NT2/D1 (cell line): ENCODE data around the gene PPARA.
A peak's percentile ranks its signal among the peaks of the same experiment; 100 is the strongest.
"Not testable (repeated sequence)": the region's sequence is repeated elsewhere in the genome, so short reads cannot be mapped to it uniquely, and the experiment has no call there.

Experiments used
- DNase-seq: peaks from one replicate; pipeline ENCODE4 v3.0.0-alpha.2; 2011; ENCODE audit warnings: low read depth, low spot score
- H3K27me3 ChIP-seq: 2 replicates; pipeline ENCODE4 v1.6.0; 2011; ENCODE audit warnings: mild to moderate bottlenecking; ENCODE audit not compliant: insufficient read length, insufficient read depth
- H3K36me3 ChIP-seq: 2 replicates; pipeline ENCODE4 v1.6.1; 2011; ENCODE audit warnings: mild to moderate bottlenecking, low read length, mixed read lengths; ENCODE audit not compliant: insufficient read depth, insufficient read length
- H3K4me1 ChIP-seq: 2 replicates; pipeline ENCODE4 v1.5.1; 2011; ENCODE audit not compliant: insufficient read depth, insufficient read length
- H3K4me3 ChIP-seq: 2 replicates; pipeline ENCODE4 v1.5.1; 2011; ENCODE audit warnings: low read depth; ENCODE audit not compliant: insufficient read length
- H3K9ac ChIP-seq: 2 replicates; pipeline ENCODE4 v1.6.0; 2011; ENCODE audit warnings: low read depth; ENCODE audit not compliant: insufficient read length
- H3K9me3 ChIP-seq: 2 replicates; pipeline ENCODE4 v1.5.1; 2011; ENCODE audit warnings: mild to moderate bottlenecking, low read length; ENCODE audit not compliant: insufficient read depth
- SUZ12 ChIP-seq: IDR thresholded peaks from 2 replicates; pipeline ENCODE4 v1.6.1; 2011; ENCODE audit not compliant: insufficient read length, insufficient read depth; ENCODE audit errors: extremely low read depth
- YY1 ChIP-seq: IDR thresholded peaks from 2 replicates; pipeline ENCODE4 v1.6.1; 2011; ENCODE audit not compliant: insufficient read length, insufficient read depth
- ZNF274 ChIP-seq: IDR thresholded peaks from 2 replicates; pipeline ENCODE4 v1.6.1; 2011; ENCODE audit warnings: mild to moderate bottlenecking, low read depth, low read length

Gene PPARA

DNA sequence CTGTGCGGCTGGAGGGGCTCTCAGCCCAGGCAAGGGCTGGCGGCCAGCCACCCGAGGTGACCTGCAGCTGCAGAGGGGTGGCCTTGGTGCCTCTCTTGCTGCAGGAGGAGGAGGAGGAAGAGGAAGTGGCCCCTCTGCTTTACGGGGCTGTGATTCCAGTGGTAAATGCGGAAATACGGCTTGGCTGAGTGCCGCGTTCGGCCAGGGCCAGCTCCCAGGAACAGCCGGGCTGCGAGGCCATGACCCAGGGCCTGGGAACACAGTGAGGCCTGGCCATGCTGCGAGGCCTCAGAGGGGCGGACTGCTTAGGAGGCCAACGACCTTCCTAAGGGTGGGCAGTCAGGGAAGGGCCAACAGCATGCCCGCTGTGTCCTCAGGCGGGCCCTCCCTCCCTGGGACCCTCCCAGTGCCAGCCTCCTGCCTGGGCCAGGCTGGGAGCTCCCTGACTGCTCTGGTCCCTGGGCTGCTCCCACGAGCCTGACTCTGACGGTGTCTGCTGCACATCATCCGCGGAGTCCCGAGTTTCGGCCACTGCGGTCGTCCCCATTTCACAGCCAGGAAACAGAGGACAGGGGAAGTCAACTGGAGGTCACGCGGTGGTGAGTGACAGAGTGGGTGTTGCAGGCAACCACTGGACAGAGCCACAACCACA, 20.8 kb upstream of the PPARA start:
- no peak overlapping the region for H3K4me3 ChIP-seq
- H3K9ac ChIP-seq, result peak overlapping the region; percentile 51
- H3K27me3 ChIP-seq, result no peaks in the 10 kb centered on the region
- no peaks in the 10 kb centered on the region for H3K9me3 ChIP-seq
- DNase-seq, result no peak
- peaks cover 2% of the 10 kb centered on the region for H3K4me1 ChIP-seq
- no peaks in the 10 kb centered on the region for H3K36me3 ChIP-seq
- TF ChIP-seq ZNF274, result no peak
- no peak for TF ChIP-seq SUZ12
- no peak for TF ChIP-seq YY1

DNA sequence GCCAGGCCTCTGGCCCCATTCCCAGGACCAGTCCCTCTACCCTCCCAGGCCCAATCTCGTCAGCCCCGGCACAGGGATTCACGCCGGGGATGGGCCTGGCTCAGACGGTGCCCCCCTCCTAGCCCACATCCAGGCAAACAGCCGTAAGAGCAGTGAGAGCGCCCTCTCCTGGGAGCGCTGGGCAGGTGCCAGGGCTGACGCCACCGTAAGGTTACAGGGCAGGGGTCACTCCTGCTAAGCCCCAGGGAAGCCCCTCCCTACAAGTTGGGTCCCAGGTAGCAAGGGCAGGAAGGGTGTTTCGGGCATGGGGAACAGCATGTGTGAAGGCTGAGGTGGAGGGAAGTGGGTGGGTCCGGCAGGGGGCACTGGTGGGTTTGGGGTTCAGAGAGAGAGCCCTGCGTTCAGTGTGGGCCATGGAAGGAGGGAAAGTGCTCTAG, 19.2 kb upstream of the PPARA start:
- H3K4me1 ChIP-seq, result peaks cover 2% of the 10 kb centered on the region
- no peak overlapping the region for H3K9ac ChIP-seq
- TF ChIP-seq YY1, result no peak
- TF ChIP-seq SUZ12, result no peak
- no peak for TF ChIP-seq ZNF274
- DNase-seq, result no peak
- H3K36me3 ChIP-seq, result no peaks in the 10 kb centered on the region
- H3K4me3 ChIP-seq, result no peak overlapping the region
- no peaks in the 10 kb centered on the region for H3K9me3 ChIP-seq
- no peaks in the 10 kb centered on the region for H3K27me3 ChIP-seq

DNA sequence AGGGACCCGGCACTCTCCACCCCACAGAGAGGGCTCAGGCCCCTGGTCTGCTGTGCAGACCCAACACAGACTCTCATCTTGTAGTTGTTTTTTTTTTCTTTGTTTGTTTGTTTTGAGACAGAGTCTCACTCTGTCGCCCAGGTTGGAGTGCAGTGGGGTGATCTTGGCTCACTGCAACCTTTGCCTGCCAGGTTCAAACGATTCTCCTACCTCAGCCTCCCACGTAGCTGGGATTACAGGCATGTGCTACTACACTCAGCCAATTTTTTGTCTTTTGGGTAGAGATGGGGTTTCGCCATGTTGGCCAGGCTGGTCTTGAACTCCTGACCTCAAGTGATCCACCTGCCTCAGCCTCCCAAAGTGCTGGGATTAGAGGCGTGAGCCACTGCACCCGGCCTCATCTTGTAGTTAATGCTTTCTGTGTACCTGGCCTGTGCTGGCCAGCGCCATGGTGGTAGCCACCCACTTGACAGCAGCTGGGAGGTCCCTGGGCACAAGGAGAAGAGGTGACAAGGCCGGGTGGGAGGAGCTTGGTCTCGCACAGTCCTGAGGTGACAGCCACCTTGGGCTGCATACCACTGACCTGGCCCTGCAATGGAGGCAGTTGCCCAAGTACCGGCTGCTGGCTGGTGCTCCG, 18.0 kb upstream of the PPARA start:
- DNase-seq, H3K4me3 ChIP-seq: not testable (repeated sequence)

DNA sequence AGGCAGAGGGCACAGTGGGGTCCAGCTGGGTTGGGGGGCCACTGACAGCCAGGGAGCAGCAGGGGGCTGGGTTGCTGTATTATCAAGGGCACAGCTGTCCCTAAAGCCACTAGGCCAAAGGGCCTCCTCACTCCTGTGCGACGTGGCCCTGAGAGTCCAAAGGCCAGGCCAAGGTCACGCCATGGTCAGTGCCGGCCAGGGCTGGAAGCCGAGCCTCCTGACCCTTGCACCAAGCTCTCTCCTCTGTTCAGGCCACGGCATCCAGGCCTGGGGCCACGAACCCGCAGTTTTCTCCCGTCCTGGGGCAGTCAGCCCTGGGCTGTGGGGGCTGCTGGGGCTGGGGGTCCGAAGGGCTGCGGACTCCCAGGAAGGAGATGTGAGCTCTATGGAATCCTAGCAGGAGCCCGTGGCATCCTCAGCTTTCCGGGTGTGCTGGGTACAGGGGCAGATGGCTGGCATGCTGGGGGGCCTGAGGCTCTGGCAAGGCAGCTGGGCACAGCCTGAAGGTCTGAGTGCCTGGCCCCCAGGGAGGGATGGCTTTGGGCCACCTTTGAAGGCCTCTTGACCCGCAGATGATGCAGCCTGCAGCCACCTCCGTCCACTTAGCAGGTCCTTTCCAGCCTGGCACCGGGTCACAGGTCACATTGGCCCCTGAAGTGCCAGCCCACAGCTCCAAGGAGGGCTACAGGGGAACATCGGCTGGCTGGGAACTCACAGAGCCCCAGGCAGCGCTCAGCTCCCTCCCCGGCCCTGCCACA, 17.3 kb upstream of the PPARA start:
- Histone ChIP-seq H3K4me1 (peaks cover 2% of the 10 kb centered on the region), H3K9ac (no peak overlapping the region), H3K9me3 (no peaks in the 10 kb centered on the region), H3K27me3 (no peaks in the 10 kb centered on the region), H3K36me3 (no peaks in the 10 kb centered on the region), H3K4me3 (no peak overlapping the region)
- DNase-seq, result no peak
- TF ChIP-seq ZNF274 (no peak), YY1 (no peak), SUZ12 (no peak)

More for the DNA sequence above, 18.0 kb upstream of the PPARA start:
- not testable (repeated sequence) for H3K36me3 ChIP-seq, H3K9ac ChIP-seq, H3K9me3 ChIP-seq, H3K4me1 ChIP-seq, H3K27me3 ChIP-seq

DNA sequence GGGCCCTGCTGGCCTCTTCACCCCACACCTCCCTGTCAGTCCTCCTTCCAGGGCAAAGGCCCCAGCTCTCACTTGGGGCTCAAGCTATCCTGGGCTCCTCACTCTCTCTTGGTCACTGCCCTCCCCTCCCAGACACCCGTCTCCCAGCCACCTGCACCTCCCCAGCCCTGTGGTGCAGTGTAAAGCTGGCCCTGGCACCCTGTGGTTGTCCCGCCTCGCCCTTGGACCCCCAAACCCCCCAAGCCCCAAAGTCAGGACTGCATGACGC, 16.8 kb upstream of the PPARA start:
- Histone ChIP-seq H3K4me3 (no peak overlapping the region), H3K36me3 (no peaks in the 10 kb centered on the region), H3K9ac (no peak overlapping the region), H3K27me3 (no peaks in the 10 kb centered on the region), H3K4me1 (peaks cover 2% of the 10 kb centered on the region), H3K9me3 (no peaks in the 10 kb centered on the region)
- no peak for DNase-seq
- no peak for TF ChIP-seq SUZ12
- no peak for TF ChIP-seq ZNF274
- TF ChIP-seq YY1, result no peak

DNA sequence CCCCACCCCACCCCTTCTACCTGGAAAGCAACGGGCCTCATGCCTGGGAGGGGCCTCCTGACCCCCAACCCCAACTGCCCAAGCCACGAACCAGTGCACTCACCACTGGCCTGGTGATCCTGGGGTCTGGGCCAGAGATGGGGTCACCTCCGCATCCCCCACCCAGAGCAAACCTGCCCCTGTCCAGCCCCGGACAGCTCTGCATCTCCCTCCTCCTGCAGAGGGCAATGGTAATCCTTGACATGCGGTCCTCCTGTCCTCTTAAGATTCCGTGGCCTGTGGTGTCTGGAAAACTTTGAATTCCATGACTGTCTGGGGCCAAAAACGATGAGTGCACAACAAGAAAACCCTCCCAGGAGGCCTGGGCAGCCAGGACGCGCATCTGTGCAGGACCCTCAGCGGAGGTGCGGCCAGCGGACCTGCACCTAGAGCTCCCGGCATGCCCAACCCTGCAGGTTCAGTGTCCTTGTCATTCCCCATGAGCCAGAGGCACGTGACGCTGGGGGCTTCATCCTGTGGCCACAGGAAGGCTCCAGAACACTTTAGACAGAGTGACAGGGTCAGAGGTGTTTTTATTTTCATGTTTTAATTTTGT, 16.1 kb upstream of the PPARA start:
- TF ChIP-seq ZNF274 (no peak), YY1 (no peak), SUZ12 (no peak)
- Histone ChIP-seq H3K27me3 (no peaks in the 10 kb centered on the region), H3K4me1 (peaks cover 1% of the 10 kb centered on the region), H3K9ac (no peak overlapping the region), H3K9me3 (no peaks in the 10 kb centered on the region), H3K36me3 (no peaks in the 10 kb centered on the region), H3K4me3 (no peak overlapping the region)
- DNase-seq, result no peak

DNA sequence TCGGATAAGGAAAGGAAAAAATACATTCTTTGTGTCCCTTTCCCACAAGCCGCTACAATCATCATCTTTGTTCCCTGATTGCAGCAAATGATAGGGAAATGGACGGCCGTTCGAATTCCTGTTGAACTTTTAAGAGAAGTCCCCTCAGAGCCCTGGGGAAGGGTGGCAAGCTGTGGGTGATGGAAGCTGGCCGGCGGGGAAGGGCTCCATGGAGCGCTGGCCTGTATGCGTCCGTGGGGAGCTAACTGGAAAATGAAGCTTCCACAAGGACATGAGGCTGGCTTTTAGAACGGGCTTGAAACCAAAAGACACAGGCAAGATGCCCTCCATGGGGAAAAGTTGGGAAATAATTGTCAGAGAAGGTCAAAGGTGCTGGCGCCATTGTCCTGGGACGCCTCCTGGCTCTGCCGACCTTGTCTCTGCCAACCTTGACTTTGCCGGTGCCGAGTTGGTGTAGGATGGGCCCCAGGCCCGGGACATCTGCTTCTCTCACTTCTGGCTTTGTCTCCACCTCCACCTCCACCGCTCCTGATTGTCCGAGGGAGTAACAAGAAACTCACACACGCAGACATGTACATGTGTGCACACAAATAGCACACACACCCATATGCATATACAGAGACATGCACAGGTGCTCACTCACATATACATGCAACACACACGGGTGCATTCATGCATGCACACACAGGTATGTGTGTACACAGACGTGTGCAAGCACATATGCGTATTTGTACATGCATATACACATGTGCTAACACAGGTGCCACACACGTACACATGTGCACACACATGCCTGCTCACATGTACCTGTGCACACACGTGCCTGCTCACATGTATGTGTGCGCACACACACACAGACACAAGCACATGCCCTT, 14.5 kb upstream of the PPARA start:
- H3K4me1 ChIP-seq, result no peaks in the 10 kb centered on the region
- H3K36me3 ChIP-seq, result no peaks in the 10 kb centered on the region
- DNase-seq, result no peak
- TF ChIP-seq ZNF274 (no peak), YY1 (no peak), SUZ12 (no peak)
- H3K9ac ChIP-seq, result no peak overlapping the region
- H3K27me3 ChIP-seq, result no peaks in the 10 kb centered on the region
- no peaks in the 10 kb centered on the region for H3K9me3 ChIP-seq
- H3K4me3 ChIP-seq, result no peak overlapping the region
